GM23338 (cell line): ENCODE results near the gene SMNDC1.

ENCODE experiments used
- CTCF ChIP-seq, 2 experiments: fragments of 200-600 bp in 1 of 2; sonication (generic) in 1 of 2; conservative IDR thresholded peaks; 2 replicates each; pipeline versions ENCODE4 v1.5.1 to v1.6.1; 2016 to 2017; ENCODE audit warnings: antibody characterized with exemption in 2 of 2, low read depth in 2 of 2, mild to moderate bottlenecking in 2 of 2, moderate library complexity in 1 of 2
- ETS1 ChIP-seq: IDR thresholded peaks from 2 replicates; pipeline ENCODE4 v1.6.1; 2016; ENCODE audit warnings: antibody characterized with exemption
- EZH2 ChIP-seq: fragments of 200-600 bp; sonication (generic); IDR thresholded peaks from one replicate; pipeline ENCODE4 v1.8.0; 2017; ENCODE audit warnings: antibody characterized with exemption, mild to moderate bottlenecking, low read depth; ENCODE audit not compliant: unreplicated experiment
- EZH2phosphoT487 ChIP-seq: fragments of 200-600 bp; sonication (generic); IDR thresholded peaks from one replicate; pipeline ENCODE4 v1.8.1; 2018; ENCODE audit warnings: antibody characterized with exemption; ENCODE audit not compliant: unreplicated experiment
- JUNB ChIP-seq: IDR thresholded peaks from one replicate; pipeline ENCODE4 v1.6.1; 2016; ENCODE audit warnings: antibody characterized with exemption; ENCODE audit not compliant: unreplicated experiment
- NANOG ChIP-seq: IDR thresholded peaks from 2 replicates; pipeline ENCODE4 v1.6.1; 2016; ENCODE audit warnings: antibody characterized with exemption, borderline replicate concordance
- POLR2AphosphoS5 ChIP-seq: IDR thresholded peaks from 2 replicates; pipeline ENCODE4 v1.6.1; 2016; ENCODE audit warnings: antibody characterized with exemption, low read depth
- REST ChIP-seq: IDR thresholded peaks from one replicate; pipeline ENCODE4 v1.6.1; 2018; ENCODE audit warnings: antibody characterized with exemption; ENCODE audit not compliant: unreplicated experiment
- STAT1 ChIP-seq: IDR thresholded peaks from one replicate; pipeline ENCODE4 v1.6.1; 2016; ENCODE audit warnings: antibody characterized with exemption; ENCODE audit not compliant: unreplicated experiment
- ZNF114 ChIP-seq: fragments of 250-450 bp; sonication (Bioruptor Pico); IDR thresholded peaks from 2 replicates; pipeline ENCODE4 v1.5.0; 2020; ENCODE audit warnings: mild to moderate bottlenecking, moderate library complexity

- TF ChIP-seq CTCF (conservative IDR thresholded peaks at IDR 0.05; ENCODE audit: low read depth in 2 of 2) (no peak), REST (no peak), POLR2AphosphoS5 (no peak), EZH2 (no peak), STAT1 (no peak), NANOG (no peak), EZH2phosphoT487 (no peak), ETS1 (no peak), ZNF114 (CRISPR knock-in tag) (no peak), JUNB (no peak)
These were observed 46.2 kb downstream of the SMNDC1 start for GRCh38 chr10:110258542-110258941.
